ENCODE data around the gene TMEM52B.
"Not testable (repeated sequence)": the region's sequence is repeated elsewhere in the genome, so short reads cannot be mapped to it uniquely, and the experiment has no call there.

TMEM52B gene

GRCh38 chr12:10211940-10212738 lies 33.3 kb downstream of the TMEM52B start:
- DNase-seq (ENCODE audit: low read depth), result peak; percentile 76

GRCh38 chr12:10212739-10213131 lies 33.9 kb downstream of the TMEM52B start, which contains the start of gene GABARAPL1:
Gene GABARAPL1 (plus strand): TSS chr12:10212877. CDS start chr12:10213130, 253 bp downstream.
- DNase-seq (ENCODE audit: low read depth), result peak; percentile 70

GRCh38 chr12:10213168-10214135 lies 34.6 kb downstream of the TMEM52B start:
- peak; percentile 74 for DNase-seq (ENCODE audit: low read depth)

GRCh38 chr12:10214136-10214894 lies 35.5 kb downstream of the TMEM52B start:
- DNase-seq (ENCODE audit: low read depth), result no peak

- DNase-seq (ENCODE audit: low read depth), result no peak
These were observed 36.0 kb downstream of the TMEM52B start for GRCh38 chr12:10214895-10215267.

- no peak for DNase-seq (ENCODE audit: low read depth)
These were observed 36.6 kb downstream of the TMEM52B start for GRCh38 chr12:10215436-10215835.

- DNase-seq (ENCODE audit: low read depth), result not testable (repeated sequence)
These were observed 37.1 kb downstream of the TMEM52B start for GRCh38 chr12:10215946-10216345.

- no peak for DNase-seq (ENCODE audit: low read depth)
These were observed 39.2 kb downstream of the TMEM52B start for GRCh38 chr12:10218021-10218420.

GRCh38 chr12:10220398-10221077 lies 41.7 kb downstream of the TMEM52B start:
- DNase-seq (ENCODE audit: low read depth), result no peak

- DNase-seq (ENCODE audit: low read depth), result no peak
These were observed 43.0 kb downstream of the TMEM52B start for GRCh38 chr12:10221846-10222245.

- no peak for DNase-seq (ENCODE audit: low read depth)
These were observed 44.4 kb downstream of the TMEM52B start for GRCh38 chr12:10223208-10223607.

GRCh38 chr12:10225426-10225825 lies 46.6 kb downstream of the TMEM52B start:
- DNase-seq (ENCODE audit: low read depth), result not testable (repeated sequence)

- DNase-seq (ENCODE audit: low read depth), result no peak
These were observed 47.3 kb downstream of the TMEM52B start for GRCh38 chr12:10226086-10226485.

- DNase-seq (ENCODE audit: low read depth), result no peak
These were observed 47.9 kb downstream of the TMEM52B start for GRCh38 chr12:10226731-10227130.

GRCh38 chr12:10227648-10228047 lies 48.8 kb downstream of the TMEM52B start:
- no peak for DNase-seq (ENCODE audit: low read depth)

GRCh38 chr12:10234562-10234961 lies 55.7 kb downstream of the TMEM52B start:
- DNase-seq (ENCODE audit: low read depth), result no peak

GRCh38 chr12:10235761-10236631 lies 57.2 kb downstream of the TMEM52B start:
- no peak for DNase-seq (ENCODE audit: low read depth)

GRCh38 chr12:10236720-10237119 lies 57.9 kb downstream of the TMEM52B start:
- no peak for DNase-seq (ENCODE audit: low read depth)

- no peak for DNase-seq (ENCODE audit: low read depth)
These were observed 59.7 kb downstream of the TMEM52B start for GRCh38 chr12:10238526-10238925.

- no peak for DNase-seq (ENCODE audit: low read depth)
These were observed 62.5 kb downstream of the TMEM52B start for GRCh38 chr12:10241290-10241689.
